Lung (tissue), 12 donors: Measurements from ENCODE around the gene NDC80. TPM values are rescaled to one million over a fixed set of nuclear protein-coding genes. Genes with fewer than 3 reads are reported as not detected.
A peak's percentile ranks its signal among the peaks of the same experiment; 100 is the strongest.

Experiments used
- ATAC-seq: fragments of 200-7000 bp; cut with Tn5 transposase; one replicate; pipeline ENCODE4 v1.9.1; 2020; ENCODE audit warnings: moderate number of reproducible peaks; ENCODE audit not compliant: insufficient read depth, low FRiP score
- DNase-seq, 3 donors: peaks; one replicate each; pipeline ENCODE4 v3.0.0-alpha.2; 2013 to 2017
- H3K27ac ChIP-seq, 2 donors: one replicate each; pipeline ENCODE4 v1.5.1; 2013; ENCODE audit warnings: mild to moderate bottlenecking in 2 of 2, moderate library complexity in 2 of 2, control low read depth in 1 of 2, inconsistent platforms in 1 of 2, low read depth in 1 of 2, low read length in 1 of 2
- H3K27me3 ChIP-seq, 3 donors: one replicate each; pipeline ENCODE4 v1.5.1; 2013; ENCODE audit warnings: low read length in 2 of 3; ENCODE audit not compliant: control insufficient read depth in 3 of 3, insufficient read depth in 3 of 3
- H3K36me3 ChIP-seq, 4 donors: one replicate each; pipeline ENCODE4 v1.5.1; 2013; ENCODE audit warnings: low read length in 4 of 4, mild to moderate bottlenecking in 1 of 4, moderate library complexity in 1 of 4; ENCODE audit not compliant: control insufficient read depth in 4 of 4, insufficient read depth in 4 of 4
- H3K4me1 ChIP-seq, 5 donors: one replicate each; pipeline ENCODE4 v1.5.1; 2013; ENCODE audit warnings: low read length in 5 of 5, mild to moderate bottlenecking in 2 of 5, moderate library complexity in 1 of 5; ENCODE audit not compliant: control insufficient read depth in 5 of 5, insufficient read depth in 5 of 5
- H3K4me3 ChIP-seq: one replicate; pipeline ENCODE4 v1.5.1; 2013; ENCODE audit warnings: mild to moderate bottlenecking, control low read depth, moderate library complexity
- H3K9ac ChIP-seq, 2 donors: one replicate each; pipeline ENCODE4 v1.5.1; 2013; ENCODE audit warnings: low read length in 2 of 2, control low read depth in 1 of 2; ENCODE audit not compliant: insufficient read depth in 1 of 2
- H3K9me3 ChIP-seq, 4 donors: one replicate each; pipeline ENCODE4 v1.5.1; 2013; ENCODE audit warnings: low read length in 3 of 4, mild to moderate bottlenecking in 1 of 4, moderate library complexity in 1 of 4; ENCODE audit not compliant: control insufficient read depth in 4 of 4, insufficient read depth in 3 of 4
- WGBS, 2 donors: extraction: QIAGEN DNeasy Blood & Tissue Kit; methylation state at CpG; one replicate each; pipeline ENCODE4 v1.1.7; 2013; 5-methylcytosine and 5-hydroxymethylcytosine counted together
- polyA plus RNA-seq, 2 donors: library from polyadenylated mRNA; stranded (reverse); fragments of 200-250 nt; gene quantifications; one replicate each; pipeline ENCODE4 v1.2.1, GENCODE V29; 2013
- total RNA-seq, 2 donors: library from RNA; depleted of rRNA in 1 of 2; stranded (reverse); fragments of >200 nt in 1 of 2; gene quantifications; one replicate each; pipeline ENCODE4 v1.2.1, GENCODE V29; 2014 to 2021
- TF ChIP-seq, protein P1 (sequence below): IDR thresholded peaks from 2 replicates; pipeline ENCODE4 v1.5.1; 2012; ENCODE audit warnings: mild to moderate bottlenecking; ENCODE audit errors: control extremely low read depth, extremely low read depth
- donor health status: control.
- donor health status: control.
- donor health status: Bipolar disorder and iron deficiency.
- donor health status: healthy.
- donor health status: DM: yes; HTN: yes; CAD: no.

Gene NDC80
- total and polyA plus RNA-seq, 4 donors, result 0.55 to 3.9 (median 2.3) TPM

DNA sequence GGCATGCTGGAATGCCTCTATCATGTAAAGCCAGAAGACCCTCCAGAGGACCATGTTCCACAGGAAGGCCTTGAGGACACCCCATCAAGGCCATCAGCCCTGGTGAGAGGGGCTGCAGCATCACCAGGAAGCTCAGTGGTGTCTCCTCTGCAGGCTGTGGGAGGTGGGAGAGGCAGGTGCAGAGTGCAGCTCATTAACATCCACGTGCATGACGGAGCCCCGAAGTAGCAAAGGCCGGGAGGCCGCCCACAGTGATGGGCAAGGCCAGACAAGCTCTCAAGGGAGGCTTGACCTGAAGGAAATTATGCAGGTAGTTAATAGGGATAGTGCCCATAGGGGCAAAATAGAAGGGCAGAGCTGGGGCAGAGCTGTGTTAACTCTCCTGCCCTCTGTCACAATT, 53.9 kb downstream of the NDC80 start:
- TF ChIP-seq, protein P1, sequence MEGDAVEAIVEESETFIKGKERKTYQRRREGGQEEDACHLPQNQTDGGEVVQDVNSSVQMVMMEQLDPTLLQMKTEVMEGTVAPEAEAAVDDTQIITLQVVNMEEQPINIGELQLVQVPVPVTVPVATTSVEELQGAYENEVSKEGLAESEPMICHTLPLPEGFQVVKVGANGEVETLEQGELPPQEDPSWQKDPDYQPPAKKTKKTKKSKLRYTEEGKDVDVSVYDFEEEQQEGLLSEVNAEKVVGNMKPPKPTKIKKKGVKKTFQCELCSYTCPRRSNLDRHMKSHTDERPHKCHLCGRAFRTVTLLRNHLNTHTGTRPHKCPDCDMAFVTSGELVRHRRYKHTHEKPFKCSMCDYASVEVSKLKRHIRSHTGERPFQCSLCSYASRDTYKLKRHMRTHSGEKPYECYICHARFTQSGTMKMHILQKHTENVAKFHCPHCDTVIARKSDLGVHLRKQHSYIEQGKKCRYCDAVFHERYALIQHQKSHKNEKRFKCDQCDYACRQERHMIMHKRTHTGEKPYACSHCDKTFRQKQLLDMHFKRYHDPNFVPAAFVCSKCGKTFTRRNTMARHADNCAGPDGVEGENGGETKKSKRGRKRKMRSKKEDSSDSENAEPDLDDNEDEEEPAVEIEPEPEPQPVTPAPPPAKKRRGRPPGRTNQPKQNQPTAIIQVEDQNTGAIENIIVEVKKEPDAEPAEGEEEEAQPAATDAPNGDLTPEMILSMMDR, result no peak
- no peak overlapping the region for H3K27ac ChIP-seq
- no peaks in the 10 kb centered on the region for H3K4me1 ChIP-seq
- no peaks in the 10 kb centered on the region for H3K27me3 ChIP-seq
- H3K9ac ChIP-seq, result no peak overlapping the region
- H3K4me3 ChIP-seq, result no peak overlapping the region
- 84 to 93% methylated on average over 5 of the region's 5 CpGs for WGBS, 2 donors
- H3K9me3 ChIP-seq, result no peaks in the 10 kb centered on the region
- H3K36me3 ChIP-seq, result no peaks in the 10 kb centered on the region
- DNase-seq (no peak), ATAC-seq (no peak)

DNA sequence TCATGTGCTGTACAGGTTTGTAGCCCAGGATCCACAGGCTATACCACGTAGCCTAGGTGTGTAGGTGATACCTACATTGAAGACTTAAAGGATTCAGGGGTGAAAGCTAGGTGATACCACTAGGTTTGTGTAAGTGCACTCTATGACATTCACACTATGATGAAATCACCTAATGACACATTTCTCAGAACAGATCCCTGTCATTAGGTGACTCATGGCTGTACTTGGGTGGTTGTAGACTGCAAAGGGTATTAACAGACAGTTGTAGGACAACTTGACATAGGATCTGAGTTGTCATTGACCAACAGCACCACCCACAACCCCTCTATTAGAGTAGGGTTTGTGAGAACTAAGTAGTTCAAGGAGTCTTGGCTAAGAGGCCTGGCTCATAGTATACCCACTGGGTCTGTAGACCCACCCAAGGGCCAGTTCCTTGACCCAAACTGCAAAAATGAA, 56.5 kb downstream of the NDC80 start:
- TF ChIP-seq, protein P1, result no peak
- ATAC-seq (no peak), DNase-seq (no peak)
- Histone ChIP-seq H3K27me3 (no peaks in the 10 kb centered on the region), H3K9me3 (no peaks in the 10 kb centered on the region), H3K36me3 (no peaks in the 10 kb centered on the region), H3K4me3 (no peak overlapping the region), H3K27ac (no peak overlapping the region), H3K4me1 (no peaks in the 10 kb centered on the region), H3K9ac (no peak overlapping the region)
- WGBS, 2 donors, result 97 to 100% methylated on average over 1 of the region's 1 CpG

DNA sequence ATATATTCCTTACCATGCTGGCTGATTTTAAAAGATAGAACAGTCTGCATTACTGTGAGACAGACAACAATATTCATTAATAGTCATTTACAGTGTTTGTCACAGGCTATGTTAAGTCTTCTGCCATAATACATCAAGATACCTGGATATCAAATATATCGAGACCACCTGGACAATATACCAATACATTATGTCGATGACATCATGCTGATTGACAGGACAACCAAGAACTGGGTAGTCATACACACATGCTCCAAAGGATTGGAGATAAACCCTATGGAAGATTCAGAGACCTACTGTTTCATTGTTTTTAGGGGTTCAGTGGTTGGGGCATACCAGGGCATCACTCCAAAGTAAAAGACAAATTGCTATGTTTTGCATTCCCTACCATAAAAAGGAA, 57.6 kb downstream of the NDC80 start:
- TF ChIP-seq, protein P1, result no peak
- ATAC-seq (no peak), DNase-seq (no peak)
- Histone ChIP-seq H3K4me1 (no peaks in the 10 kb centered on the region), H3K9ac (no peak overlapping the region), H3K4me3 (no peak overlapping the region), H3K27ac (no peak overlapping the region), H3K9me3 (no peaks in the 10 kb centered on the region), H3K27me3 (no peaks in the 10 kb centered on the region), H3K36me3 (no peaks in the 10 kb centered on the region)
- whole genome bisulfite sequencing, 2 donors, result 47 to 100% methylated on average over 2 of the region's 2 CpGs

DNA sequence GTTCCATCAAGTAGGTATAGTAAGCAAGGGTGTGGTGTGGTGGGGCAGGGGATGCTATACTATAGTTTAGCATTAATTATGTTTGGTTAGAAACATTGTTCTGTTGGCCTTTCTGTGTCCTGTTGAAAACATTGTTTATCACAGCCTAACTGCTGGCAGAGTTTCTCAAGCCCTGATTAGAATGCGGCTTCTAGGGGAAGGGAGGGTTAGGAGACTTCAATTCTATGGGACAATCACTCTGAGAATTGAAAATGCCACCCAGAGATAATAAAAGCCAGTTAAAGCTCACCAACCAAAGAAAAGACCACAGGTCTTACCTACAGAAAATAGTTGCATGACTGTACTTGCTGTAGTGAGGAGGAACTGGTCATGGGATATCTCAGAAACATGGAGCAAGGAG, 64.2 kb downstream of the NDC80 start:
- DNase-seq (peak in 1 of 3 donors; percentile 25), ATAC-seq (no peak)
- peak overlapping the region in 1 of 2 donors; percentile 51 for H3K27ac ChIP-seq
- H3K4me1 ChIP-seq, result peaks cover 0 to 6% (median 3%) of the 10 kb centered on the region in 5 donors
- no peak overlapping the region for H3K9ac ChIP-seq
- TF ChIP-seq, protein P1, result no peak
- no peak overlapping the region for H3K4me3 ChIP-seq
- H3K36me3 ChIP-seq, result no peaks in the 10 kb centered on the region
- no peaks in the 10 kb centered on the region for H3K27me3 ChIP-seq
- H3K9me3 ChIP-seq, result no peaks in the 10 kb centered on the region
- WGBS, 2 donors, result 55 to 63% methylated on average over 1 of the region's 1 CpG
